Measurements from ENCODE around the gene HACD3. TPM values are rescaled to one million over a fixed set of nuclear protein-coding genes. Genes with fewer than 3 reads are reported as not detected.

Gene HACD3
- total RNA-seq, 4 donors from 2014 or later: 30.5 to 43.0 (median 38.1) TPM

DNA sequence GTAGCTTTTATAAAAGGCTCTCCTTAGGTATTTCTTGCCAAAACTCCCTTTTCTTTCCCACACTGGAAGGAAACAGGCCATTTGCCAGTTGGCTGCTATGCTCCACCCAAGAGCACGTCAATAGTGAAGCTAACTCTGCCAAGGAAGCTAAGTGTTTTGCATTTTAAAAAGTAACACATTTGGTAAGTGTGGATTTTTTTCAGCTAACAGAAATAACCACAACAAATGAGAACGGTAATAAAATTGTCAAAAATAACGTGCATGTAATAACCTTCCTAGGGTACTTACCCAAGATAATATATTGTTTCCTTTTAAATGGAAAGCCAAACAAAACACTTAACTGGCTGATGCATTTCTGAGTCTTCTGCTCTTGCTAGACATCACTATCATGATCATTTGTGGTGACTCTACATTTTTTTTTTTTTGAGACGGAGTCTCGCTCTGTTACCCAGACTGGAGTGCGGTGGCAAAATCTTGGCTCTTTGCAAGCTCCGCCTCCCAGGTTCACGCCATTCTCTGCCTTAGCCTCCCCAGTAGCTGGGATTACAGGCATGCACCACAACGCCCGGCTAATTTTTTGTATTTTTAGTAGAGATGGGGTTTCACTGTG lies 17.4 kb upstream of the HACD3 start:
- H3K4me3 ChIP-seq (ENCODE audit: low read depth, poor library complexity, severe bottlenecking): no peak overlapping the region
- intact Hi-C loops (cut with DNase I; ENCODE audit: low total_unique reads): no loop called here
- peak in 1 of 2 donors; percentile 40 for DNase-seq (ENCODE audit: low spot score in 2 of 2)
- TF ChIP-seq POLR2A (IDR thresholded peaks at IDR 0.05): no peak
- TF ChIP-seq, protein P1, sequence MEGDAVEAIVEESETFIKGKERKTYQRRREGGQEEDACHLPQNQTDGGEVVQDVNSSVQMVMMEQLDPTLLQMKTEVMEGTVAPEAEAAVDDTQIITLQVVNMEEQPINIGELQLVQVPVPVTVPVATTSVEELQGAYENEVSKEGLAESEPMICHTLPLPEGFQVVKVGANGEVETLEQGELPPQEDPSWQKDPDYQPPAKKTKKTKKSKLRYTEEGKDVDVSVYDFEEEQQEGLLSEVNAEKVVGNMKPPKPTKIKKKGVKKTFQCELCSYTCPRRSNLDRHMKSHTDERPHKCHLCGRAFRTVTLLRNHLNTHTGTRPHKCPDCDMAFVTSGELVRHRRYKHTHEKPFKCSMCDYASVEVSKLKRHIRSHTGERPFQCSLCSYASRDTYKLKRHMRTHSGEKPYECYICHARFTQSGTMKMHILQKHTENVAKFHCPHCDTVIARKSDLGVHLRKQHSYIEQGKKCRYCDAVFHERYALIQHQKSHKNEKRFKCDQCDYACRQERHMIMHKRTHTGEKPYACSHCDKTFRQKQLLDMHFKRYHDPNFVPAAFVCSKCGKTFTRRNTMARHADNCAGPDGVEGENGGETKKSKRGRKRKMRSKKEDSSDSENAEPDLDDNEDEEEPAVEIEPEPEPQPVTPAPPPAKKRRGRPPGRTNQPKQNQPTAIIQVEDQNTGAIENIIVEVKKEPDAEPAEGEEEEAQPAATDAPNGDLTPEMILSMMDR (IDR thresholded peaks at IDR 0.05): no peak
- 20 to 25% methylated on average over 10 of the region's 10 CpGs for WGBS, 2 donors

DNA sequence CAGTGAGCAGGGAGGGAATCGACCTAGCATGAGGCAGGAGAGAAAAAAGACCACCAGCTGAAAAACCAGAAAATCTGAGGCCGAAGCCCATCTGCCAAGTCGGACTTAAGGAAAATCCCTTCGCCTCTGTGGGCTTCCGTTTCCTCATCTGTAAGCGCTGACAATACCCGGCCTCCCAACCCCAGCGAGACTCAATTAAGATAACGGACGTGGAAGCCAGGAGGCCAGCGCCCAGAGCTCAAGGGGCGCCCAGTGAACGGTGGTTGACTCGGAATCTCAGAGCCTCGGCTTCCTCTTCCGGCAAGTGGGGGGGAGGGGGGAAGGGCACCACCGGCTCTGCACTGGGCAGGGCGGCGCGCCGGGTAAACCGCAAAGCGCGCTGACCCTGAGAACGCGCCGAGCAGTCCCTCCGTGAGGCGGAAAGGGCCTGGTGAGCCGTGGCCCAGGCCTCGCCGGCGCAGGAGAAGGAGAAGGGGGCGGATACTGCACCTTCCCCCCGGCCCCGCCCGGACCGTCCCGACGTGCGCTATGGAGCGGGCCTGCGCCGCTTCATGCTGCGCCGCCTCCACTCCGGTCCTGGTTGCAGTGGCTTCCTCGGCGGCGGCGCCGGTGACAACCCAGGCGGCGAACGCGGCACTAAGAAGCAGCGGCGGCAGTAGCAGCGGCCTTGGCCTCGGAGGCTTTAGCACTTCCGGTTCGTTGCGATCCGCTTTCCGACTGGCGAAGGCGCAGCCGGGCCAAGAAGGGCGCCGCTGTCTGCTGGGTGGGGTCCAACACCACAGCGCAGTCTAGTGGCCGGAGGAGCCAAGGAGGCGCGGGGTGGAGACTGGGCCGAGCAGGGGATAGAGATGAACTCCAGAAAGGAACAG lies 13.0 kb upstream of the HACD3 start, which contains the start of gene DPP8:
TSS of gene DPP8 (minus strand) at position 693 of the 869 bp plus-strand sequence. CDS start 5,136 bp downstream, outside the sequence.
- peak; percentile 89 to 98 for DNase-seq (ENCODE audit: low spot score in 2 of 2)
- intact Hi-C loops (cut with DNase I; ENCODE audit: low total_unique reads): no loop called here
- 0 to 1% methylated on average over 34 to 47 of the region's 75 CpGs for WGBS, 2 donors
- peak within 1 kb of the TSS; percentile 96 for H3K4me3 ChIP-seq (ENCODE audit: low read depth, poor library complexity, severe bottlenecking)
- TF ChIP-seq, protein P1 (IDR thresholded peaks at IDR 0.05): peak in 1 of 3 donors; percentile 56
- TF ChIP-seq POLR2A (IDR thresholded peaks at IDR 0.05): no peak

DNA sequence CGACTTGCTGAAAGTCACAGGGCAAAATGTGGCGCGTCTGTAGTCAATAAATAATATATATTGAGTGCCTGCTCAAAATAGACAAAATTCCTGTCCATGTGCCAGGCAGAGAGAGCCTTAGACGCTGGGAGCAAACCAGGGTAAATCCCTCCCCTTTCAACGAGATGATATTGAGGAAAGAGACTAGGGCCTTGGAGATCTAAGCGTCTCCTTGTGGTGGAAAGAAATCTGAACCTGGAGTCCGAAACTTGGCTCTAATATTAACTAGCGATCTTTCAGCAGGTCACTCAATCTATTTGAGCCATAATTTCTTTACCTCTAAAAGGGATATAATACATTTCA lies 12.4 kb upstream of the HACD3 start:
- no peak for DNase-seq (ENCODE audit: low spot score in 2 of 2)
- no peak for TF ChIP-seq POLR2A (IDR thresholded peaks at IDR 0.05)
- TF ChIP-seq, protein P1 (IDR thresholded peaks at IDR 0.05): no peak
- H3K4me3 ChIP-seq (ENCODE audit: low read depth, poor library complexity, severe bottlenecking): no peak overlapping the region
- intact Hi-C loops (cut with DNase I; ENCODE audit: low total_unique reads): no loop called here
- 27 to 38% methylated on average over 8 of the region's 8 CpGs for WGBS, 2 donors

DNA sequence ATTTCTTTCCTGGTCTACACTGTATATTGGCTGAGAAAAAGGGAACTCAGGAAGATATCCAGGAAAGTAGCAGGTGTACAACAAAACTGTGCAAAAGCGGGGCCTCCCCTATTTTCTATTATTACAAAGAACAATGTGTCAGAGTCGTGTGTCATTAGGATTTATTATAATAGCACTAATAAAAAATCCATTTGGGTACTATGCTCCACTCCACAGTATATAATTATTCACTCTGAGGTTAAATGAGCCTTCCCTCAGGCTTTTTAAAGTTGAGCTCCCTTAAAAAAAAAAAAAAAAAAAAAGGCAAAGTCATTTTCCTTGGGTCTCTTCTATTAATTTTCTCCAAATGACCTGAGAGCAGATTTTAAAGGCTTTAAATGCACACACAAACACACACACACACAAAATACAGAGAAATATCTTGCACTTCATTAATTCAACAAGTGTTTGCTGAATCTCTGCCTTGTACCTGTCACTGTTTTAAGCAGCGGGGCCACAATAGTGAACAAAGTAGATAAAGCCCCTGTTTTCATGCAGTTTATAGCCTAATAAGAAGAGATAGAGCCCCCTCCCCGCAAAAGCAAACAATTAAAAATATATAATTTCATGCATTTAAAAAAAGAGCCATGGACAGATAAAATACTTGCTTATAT lies 11.5 kb upstream of the HACD3 start:
- TF ChIP-seq, protein P1 (IDR thresholded peaks at IDR 0.05): no peak
- TF ChIP-seq POLR2A (IDR thresholded peaks at IDR 0.05): no peak
- DNase-seq (ENCODE audit: low spot score in 2 of 2): no peak
- 88 to 91% methylated on average over 4 of the region's 4 CpGs for WGBS, 2 donors
- no peak overlapping the region for H3K4me3 ChIP-seq (ENCODE audit: low read depth, poor library complexity, severe bottlenecking)
- intact Hi-C loops (cut with DNase I; ENCODE audit: low total_unique reads): no loop called here

DNA sequence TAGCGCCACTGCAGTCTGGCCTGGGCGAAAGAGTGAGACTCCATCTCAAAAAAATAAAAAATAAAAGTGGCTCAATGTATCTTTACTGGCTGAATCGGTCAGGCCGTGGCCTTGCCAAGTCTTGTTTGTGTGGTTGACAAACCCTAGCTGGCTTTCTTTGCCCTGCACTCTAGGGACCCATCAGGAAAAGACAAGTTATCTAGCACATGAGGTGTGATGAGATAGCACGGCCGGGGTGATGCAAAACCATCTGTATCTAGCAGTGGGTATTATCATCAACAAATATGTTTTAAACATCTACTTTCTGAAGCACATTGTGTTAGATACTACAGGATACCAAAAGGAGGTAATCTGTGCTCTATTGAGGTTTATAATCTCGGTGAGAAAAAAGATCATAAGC lies 8.9 kb upstream of the HACD3 start:
- 91 to 94% methylated on average over 7 of the region's 7 CpGs for WGBS, 2 donors
- TF ChIP-seq POLR2A (IDR thresholded peaks at IDR 0.05): no peak
- TF ChIP-seq, protein P1 (IDR thresholded peaks at IDR 0.05): no peak
- intact Hi-C loops (cut with DNase I; ENCODE audit: low total_unique reads): no loop called here
- no peak overlapping the region for H3K4me3 ChIP-seq (ENCODE audit: low read depth, poor library complexity, severe bottlenecking)
- DNase-seq (ENCODE audit: low spot score in 2 of 2): no peak

All from lower leg skin (tissue), 4 donors.